Skeletal muscle cell (primary cell): ENCODE data around the gene SIAH2.

Source experiments
- DNase-seq: peaks from one replicate; pipeline ENCODE4 v3.0.0-alpha.2; 2010; ENCODE audit warnings: low read depth
- H3K4me3 ChIP-seq: 2 replicates; pipeline ENCODE4 v1.5.1; 2011; ENCODE audit warnings: low read depth, mild to moderate bottlenecking, control low read depth, low read length, moderate library complexity

SIAH2 gene

DNA sequence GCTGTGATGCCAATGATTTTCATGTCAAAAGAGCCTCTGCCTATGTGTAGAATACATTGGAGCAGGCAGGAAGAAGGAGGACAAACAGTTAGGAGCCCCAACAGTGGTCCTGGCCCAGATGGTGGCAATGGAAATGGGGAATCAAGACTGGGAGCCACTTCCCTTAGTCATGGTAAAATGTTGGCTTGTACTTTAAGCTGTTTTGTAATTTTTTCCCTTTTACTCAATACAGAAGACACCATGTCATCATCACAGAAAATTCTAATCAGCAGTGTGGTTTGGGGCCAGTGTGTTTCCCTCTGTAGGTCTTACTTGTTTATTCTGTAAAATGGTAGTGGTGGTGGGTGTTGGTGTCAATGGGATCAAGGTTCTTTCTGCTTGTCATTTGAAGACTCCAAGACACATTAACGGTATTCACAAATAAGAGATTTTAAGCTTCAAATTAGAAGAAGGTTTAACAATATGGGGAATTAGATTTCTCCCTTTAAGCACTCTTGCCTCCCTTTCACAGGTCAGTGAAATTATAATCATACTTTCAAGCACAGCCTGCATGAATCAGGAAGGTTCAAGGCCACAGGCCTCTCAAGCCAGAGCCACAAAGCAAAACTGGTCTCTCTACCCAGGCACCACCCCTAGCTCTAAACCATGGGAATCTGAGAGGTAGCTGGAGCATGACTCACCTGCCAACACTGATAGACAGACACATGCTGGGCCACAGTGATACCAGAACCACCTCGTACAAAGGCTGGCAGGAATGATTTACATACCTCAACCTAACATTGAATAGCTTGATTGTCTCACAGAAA is 24.9 kb downstream of the SIAH2 start:
- no peak overlapping the region for H3K4me3 ChIP-seq
- DNase-seq, result no peak

DNA sequence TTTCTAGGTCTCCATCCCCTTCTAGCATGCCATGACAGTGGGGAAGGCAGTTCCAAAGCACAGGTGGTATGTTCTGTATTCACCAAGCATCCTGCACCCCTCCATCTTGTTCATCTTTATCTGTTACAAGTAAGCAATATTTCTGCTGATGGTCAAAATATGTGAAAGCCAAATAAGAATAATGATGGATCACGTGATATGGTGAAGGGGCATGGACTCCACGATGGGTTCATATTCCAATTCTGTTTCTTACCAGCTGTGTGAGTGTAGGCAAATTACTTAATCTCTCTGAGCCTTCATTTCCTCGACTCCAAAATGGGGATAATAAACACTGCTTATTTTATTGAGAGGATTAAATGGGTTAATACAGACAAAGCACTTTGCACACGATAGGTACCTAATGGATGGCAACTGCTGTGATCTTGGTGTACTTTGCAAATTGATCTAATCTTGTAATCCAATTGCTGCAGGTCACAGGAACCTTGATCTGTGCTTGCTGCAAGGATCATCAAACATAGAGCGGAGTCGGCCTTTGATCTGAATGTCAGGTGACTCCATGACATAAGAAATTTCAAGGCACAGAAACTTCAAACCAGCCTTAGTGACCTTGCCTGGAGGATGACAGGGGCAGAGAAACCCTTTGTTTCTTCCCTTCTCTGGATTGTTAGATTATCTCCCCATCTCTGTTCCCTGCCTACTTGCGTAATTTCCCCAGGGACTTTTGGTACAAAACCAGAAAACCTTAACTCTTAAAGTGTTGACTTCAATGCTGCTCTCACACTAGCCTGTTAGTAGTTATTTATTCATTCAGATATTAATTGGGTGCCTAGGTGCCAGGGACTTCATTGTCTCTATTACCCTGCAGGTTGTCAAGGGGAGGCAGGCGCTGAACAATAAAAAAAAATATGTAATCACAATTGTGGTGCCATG is 25.8 kb downstream of the SIAH2 start:
- H3K4me3 ChIP-seq, result no peak overlapping the region
- DNase-seq, result no peak

DNA sequence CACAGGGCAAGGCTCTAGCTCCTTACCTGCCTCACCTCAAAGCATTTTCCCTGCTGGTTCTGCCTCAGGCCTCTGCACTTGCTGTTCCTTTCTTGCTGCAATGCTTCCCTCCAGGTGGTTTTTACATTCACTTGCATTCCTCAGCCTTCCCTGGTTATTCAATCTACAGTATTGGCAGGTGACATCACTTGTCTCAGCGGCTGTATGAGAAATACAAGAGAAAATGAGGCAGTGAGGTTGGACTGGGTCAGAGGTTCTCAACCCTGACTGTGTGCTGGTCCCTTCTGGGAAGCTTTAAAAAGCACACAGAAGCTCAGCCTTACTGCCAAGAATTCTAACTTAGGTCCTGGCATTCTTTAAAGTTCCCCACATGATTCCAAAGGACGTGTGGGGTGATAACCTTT is 26.7 kb downstream of the SIAH2 start:
- no peak overlapping the region for H3K4me3 ChIP-seq
- DNase-seq, result no peak

DNA sequence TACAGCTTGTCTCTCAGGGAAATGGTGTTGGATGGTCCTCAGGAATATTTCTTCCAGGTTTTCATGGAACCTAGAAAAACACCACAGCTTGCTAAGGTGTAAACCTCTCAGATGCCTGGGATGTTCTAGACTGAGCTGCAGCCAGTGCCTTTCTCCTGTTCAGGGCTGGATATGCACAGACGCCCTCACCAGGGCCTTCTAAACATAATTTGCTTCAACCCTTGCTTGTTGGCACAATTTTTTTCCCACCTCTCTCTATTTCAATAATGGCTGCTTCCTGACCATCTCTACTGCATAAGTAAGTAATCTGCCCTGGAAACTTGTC is 28.2 kb downstream of the SIAH2 start:
- DNase-seq, result no peak
- no peak overlapping the region for H3K4me3 ChIP-seq

DNA sequence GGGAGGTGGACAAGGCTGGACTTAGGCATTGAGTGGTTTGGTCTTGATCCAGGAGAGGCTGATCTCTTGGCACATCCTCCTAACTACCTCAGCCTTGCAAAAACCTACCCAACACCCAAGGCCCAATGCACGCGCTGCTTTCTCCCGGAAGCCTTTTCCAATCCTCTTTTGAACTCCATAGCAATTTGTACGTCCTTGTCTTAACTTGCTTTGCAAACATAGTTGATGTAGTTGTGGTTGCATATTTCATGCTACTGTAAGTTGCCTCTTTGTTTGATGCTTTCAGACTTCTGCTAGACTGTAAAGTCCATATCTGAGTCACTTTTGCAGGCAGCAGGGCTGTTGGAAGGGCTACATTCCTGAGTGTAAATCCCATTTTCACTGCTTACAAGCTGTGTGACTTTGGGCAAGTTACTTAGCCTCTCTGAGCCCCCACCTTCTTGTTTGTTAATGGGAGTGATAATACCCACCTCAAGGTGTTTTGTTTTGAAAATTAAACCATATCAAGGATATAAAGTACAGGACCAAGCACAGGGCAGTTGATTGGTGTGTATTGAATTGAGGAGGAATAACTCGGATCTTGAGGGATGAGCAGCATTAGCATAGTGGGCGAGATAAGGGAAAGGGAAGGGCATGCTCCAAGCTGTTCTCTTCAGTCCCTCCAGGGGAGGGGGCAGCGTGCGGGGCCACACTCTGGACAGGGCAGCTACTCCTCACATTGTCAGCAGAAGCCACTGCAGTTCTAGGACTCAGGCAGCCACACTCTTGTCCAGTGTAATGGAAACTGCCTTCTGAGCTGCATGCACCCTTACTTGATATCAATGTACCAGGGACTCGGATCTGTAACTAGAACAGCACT is 28.8 kb downstream of the SIAH2 start:
- no peak overlapping the region for H3K4me3 ChIP-seq
- DNase-seq, result no peak

DNA sequence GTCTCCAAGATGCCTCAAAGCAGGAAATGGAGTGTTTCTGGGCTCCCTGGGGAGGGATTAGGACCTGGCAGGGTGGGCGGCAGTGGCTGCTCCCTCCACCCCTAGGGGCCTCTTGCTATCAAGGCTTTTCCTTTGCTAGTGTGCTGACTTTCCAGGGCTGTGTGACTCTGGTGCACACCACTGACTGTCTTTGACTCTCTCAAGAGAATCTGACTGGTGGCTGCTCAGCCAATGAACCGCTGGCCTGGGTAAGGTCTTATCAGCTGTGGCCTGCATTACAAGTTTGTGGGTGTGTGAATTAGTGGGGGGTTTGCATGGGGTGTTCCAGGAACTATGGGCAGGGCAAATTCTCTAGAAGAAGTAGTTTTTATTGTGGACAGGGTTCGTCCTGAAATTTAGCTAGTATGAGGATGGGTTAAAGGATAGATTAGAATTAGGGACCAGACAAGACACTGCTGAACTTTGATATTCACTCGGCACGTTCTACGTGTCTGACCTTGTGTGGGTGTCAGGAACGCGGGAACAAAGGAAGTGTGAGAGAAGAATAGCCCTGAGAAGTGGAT is 29.5 kb downstream of the SIAH2 start:
- no peak for DNase-seq
- no peak overlapping the region for H3K4me3 ChIP-seq

DNA sequence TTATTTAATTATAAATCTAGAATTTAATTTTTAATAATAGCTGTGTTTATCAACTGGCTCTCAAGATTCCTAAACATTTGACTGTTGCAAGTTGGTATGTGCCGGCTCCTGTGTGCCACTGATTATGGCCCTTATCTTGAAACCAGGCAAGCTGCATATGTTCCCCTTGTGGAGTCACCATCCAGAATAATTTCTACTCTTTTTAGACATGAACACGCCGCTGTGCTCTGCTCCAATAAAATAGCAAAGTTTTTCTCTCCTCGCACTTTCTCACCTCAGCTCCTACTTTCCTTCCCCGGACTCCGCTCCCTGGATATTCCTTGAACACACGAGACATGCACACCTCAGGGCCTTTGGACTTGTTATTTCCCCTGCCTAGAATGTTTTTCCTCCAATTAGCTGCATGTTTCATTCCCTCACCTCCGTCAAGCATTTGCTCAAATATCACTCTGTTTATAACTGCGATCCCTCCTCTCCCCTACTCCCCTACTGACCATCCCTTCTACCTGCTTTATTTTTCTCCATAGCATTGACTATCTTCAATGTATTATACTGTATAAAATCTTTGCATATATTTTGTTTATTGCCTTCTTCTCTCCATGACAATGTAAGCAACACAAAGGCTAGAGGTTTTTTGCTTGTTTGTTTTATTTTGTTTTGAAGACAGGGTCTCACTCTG is 33.1 kb downstream of the SIAH2 start:
- no peak for DNase-seq
- H3K4me3 ChIP-seq, result no peak overlapping the region

DNA sequence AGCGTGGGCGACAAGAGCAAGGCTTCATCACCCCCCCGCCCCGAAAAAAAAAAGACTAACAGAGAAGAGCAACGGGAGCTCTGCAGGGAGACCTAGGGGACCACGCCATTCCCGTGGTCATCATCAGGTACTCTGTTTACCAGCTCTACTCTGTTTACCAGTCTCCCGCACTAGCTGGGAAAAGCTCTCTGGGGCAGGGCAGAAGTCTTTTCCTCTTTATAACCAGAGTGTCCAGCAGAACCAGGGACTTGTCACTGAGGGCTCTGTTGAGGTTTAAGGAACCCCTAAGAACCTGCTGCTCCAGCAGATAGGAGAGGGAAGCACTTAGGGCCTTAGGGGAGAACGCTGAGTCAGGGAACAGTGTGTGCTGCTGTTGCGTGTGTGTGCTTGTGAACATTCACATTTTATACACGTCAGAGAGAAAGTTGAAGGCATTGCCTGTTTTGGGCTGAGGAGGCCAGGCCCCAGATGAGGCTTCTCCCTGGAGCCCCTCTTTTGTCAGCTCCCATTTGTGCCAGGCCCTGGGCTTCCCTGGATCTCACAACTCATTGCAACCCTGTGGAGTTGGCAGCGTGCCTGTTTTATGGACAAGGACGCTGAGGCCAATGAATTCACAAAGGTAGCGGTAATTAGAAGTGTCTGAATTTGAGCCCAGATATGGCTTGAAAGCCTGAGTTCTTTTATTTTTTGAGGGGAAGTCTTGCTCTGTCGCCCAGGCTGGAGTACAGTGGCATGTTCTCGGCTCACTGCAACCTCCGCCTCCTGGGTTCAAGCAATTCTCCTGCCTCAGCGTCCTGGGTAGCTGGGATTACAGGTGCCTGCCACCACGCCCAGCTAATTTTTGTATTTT is 35.1 kb downstream of the SIAH2 start:
- DNase-seq, result no peak
- H3K4me3 ChIP-seq, result no peak overlapping the region

DNA sequence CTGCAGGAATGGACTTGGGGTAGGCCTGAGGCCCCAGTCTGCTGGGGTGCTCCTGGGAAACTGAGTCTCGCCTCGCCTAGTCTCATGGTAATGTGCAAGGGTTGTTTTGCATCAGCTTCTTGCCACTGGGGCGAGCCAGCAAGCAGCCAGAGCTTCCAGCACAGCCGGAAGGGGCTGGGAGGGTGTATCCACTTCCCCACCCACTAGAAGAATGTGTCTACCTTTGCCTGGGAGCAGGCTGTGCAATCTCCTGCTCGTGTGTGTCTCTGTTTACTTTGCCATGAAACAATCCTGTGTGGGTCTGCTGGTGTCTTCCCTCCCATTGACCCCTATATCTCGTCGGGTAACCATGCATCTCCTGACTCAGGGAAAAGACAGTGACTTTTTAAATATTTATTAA is 37.4 kb downstream of the SIAH2 start:
- no peak for DNase-seq
- H3K4me3 ChIP-seq, result no peak overlapping the region

DNA sequence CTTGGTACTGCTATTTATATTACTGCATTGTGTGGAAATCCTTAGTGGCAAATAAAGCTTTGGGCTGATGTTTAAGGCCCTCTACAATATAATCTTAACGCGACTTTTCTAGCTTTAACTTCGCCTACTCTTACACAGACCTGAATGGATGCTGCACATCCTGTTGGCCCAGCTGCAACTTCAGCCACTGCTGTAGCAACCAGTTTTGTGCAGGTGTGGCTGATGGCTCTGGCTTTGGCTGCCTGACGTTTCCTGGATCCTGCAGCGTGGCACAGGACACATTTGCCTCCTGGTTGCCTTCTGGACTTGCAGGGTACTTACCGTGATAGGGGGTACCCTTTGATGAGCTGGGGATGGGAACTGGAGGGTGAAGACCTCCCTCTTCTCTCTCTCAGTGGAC is 39.0 kb downstream of the SIAH2 start:
- no peak for DNase-seq
- H3K4me3 ChIP-seq, result no peak overlapping the region

DNA sequence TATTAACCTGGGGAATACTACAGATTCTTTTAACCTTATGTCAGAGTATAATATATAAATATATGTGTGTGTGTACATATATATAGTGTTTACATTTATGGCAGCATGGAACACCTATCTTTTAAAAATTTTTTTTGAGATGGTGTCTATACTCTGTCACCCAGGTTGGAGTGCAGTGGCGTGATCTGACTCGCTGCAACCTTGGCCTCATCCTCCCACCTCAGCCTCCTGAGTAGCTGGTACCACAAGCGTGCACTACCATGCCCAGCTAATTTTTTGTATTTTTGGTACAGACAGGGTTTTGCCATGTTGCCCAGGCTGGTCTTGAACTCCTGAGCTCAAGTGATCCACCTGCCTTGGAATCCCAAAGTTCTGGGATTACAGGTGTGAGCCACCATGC is 40.7 kb downstream of the SIAH2 start:
- H3K4me3 ChIP-seq, result no peak overlapping the region
- no peak for DNase-seq

DNA sequence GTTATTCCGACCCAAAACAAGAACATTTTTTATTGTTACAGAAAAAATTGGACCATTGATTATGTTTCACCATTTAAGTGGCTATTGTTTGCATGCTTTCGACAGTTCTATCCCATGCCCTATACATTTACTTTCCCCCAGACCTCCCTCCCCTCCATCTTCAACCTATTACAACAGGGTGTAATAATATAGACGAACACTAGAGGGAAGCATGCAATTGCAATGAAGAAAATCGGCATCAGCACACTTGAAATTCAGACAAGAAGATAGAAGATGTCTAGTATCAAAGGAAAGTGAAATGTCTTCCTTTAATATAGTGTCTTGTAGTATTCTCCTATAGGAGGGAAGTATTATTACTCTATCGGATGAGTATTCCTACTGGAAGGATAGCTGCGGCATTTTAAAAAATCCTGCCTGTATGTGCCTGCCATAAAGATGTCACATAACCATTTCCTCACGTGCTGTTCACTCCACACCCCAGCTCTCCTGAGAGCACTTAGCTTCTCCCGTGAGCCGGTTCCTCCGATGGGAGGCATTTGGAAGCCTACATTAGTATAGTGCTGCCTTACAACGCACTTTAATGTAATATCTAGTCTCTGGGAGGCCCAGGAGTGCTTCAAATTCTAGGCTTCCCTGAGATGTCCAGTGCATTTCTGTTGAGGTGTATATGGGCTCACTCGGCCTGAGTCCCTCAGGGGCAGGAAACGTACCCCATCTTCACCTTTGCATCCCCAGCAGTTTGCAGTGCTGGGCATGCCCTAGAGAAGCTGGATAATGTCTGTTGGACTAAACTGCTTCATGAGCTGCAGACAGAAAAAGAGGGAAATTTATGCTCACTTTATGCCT is 41.5 kb downstream of the SIAH2 start:
- H3K4me3 ChIP-seq, result no peak overlapping the region

DNA sequence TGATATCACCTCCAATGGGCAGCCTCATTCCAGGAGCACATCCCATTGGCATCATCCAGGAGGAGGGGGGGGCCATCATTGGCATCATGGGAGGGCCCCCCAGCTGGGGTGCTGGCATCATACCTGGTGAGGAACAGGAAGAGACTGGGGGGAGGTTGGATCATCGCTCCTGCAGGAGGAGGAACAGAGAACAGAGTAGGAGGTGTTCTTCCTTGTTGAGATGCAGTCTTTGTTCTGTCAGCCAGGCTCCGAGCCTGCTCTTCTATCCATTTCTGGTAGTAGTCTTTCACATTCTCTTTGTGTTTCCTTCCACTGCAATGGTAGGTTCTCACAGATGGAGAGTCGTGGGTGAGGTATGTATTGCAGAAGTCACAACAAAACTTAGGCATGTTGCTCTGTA is 42.5 kb downstream of the SIAH2 start:
- DNase-seq, result no peak
- no peak overlapping the region for H3K4me3 ChIP-seq

More for the DNA sequence above, 41.5 kb downstream of the SIAH2 start:
- DNase-seq, result no peak

DNA sequence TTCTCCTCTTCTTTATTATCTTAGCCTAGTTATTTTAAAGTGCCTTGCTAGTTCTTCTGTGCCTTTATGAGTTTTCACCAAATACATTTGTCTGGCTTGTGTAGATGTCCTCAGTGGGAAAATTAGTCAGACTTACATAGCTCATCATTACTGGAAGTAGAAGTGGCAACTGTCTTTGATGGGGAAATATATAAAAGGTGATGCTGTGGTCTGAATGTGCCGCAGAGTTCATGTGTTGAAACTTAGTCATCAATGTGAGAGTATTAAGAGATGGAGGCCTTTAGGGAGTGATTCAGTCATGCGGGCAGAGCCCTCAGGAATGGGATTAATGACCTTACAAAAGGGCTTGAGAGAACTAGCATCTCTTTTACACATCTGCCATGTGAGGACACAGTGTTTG is 52.9 kb downstream of the SIAH2 start:
- H3K4me3 ChIP-seq, result no peak overlapping the region
- DNase-seq, result no peak

DNA sequence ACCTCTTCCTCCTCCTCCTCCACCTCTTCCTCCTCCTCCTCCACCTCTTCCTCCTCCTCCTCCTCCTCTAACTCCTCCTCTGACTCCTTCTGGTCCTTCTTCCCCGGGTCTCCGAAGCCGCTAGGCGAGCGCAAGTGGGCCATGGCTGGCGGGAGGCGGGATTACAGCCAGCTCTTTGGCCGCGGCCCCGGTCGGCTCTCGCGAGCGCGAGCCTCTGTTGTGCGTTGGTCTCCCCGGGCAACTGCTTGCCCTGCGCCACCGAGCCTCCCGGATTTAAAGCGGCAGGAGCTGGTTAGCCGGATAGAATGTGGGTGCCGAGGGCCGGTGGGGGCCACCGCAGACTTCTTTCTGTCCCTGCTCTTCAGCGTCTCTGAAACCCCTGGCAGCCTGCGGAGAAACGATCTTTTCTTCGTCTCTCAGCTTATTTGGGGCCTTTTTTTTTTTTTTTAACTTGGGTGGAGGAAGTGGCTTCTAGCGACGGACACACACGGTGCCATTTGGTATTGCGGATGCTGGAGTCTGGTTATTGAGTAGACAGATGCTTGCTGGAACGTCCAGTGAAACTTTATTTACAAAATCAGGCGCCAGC is 59.1 kb downstream of the SIAH2 start, which contains the start of gene ERICH6:
Gene ERICH6 (minus strand): TSS at position 165 of the 589 bp plus-strand sequence. CDS start 22 bp downstream, at position 143.
- H3K4me3 ChIP-seq, result peak within 1 kb of the TSS; percentile 66
- DNase-seq, result peak; percentile 67

DNA sequence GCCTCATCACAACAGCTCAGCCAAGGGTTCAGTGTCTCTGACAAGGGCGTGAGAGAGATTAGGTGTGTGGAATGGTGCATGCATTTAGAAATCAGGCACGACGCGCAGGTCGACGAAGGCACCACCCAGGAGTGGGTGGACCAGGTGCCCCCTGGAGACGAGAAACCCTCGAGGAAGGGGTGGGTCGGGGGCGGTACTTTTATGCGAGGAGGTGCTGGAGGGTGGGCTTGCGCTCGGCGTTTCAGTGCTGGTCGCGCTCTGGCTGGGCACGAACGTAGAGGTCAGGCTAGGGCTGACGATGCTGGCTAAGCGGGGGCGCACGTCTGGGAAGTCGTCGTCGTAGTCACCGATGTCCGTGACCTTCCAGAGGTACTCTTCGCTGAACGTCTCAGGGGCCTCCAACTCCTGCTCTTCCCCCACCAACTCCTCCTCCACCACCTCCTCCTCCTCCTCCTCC is 59.6 kb downstream of the SIAH2 start:
- no peak for DNase-seq
- H3K4me3 ChIP-seq, result peak overlapping the region; percentile 66
